Measurements from ENCODE around the gene PRR36. TPM values are rescaled to one million over a fixed set of nuclear protein-coding genes. Genes with fewer than 3 reads are reported as not detected.
A peak's percentile ranks its signal among the peaks of the same experiment; 100 is the strongest.

Gene PRR36
- total RNA-seq, 2 experiments from 2014 or later: 0.20 TPM; not detected in 1

DNA sequence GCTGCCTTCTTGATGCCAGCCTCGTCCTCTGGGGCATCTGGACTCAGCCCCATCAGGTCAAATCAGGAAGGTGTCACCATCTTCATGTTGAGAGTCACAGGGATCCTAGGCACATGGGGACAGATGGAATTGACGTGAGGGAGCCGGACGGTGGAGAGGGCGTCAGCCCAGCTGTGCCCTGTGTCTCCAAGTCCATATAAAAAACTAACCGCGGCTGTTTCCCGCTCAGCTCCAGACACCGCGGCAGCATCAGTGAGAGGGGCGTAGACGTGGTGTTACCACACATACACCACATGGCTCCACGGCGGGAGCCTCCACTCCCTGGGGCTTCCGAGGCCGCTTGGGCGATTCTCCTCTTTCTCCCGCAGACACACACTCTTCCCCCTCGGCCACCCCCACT, 5.6 kb upstream of the PRR36 start:
- CTCF ChIA-PET: interaction anchor here (1.4 kb wide), 1 partner anchor 11 kb away, joined by 5 read pairs; no protein-coding TSS in a partner anchor
- TF ChIP-seq, protein P1, sequence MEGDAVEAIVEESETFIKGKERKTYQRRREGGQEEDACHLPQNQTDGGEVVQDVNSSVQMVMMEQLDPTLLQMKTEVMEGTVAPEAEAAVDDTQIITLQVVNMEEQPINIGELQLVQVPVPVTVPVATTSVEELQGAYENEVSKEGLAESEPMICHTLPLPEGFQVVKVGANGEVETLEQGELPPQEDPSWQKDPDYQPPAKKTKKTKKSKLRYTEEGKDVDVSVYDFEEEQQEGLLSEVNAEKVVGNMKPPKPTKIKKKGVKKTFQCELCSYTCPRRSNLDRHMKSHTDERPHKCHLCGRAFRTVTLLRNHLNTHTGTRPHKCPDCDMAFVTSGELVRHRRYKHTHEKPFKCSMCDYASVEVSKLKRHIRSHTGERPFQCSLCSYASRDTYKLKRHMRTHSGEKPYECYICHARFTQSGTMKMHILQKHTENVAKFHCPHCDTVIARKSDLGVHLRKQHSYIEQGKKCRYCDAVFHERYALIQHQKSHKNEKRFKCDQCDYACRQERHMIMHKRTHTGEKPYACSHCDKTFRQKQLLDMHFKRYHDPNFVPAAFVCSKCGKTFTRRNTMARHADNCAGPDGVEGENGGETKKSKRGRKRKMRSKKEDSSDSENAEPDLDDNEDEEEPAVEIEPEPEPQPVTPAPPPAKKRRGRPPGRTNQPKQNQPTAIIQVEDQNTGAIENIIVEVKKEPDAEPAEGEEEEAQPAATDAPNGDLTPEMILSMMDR (IDR thresholded peaks at IDR 0.05): no peak
- intact Hi-C loops (cut with micrococcal nuclease): no loop called here
- ATAC-seq (no peak), DNase-seq (peak; percentile 21)
- no peaks in the 10 kb centered on the region for H3K27me3 Mint-ChIP-seq
- no peaks in the 10 kb centered on the region for H3K36me3 Mint-ChIP-seq (ENCODE audit: low read depth)
- H3K4me3 Mint-ChIP-seq: no peak overlapping the region
- POLR2A ChIA-PET: no interaction called here
- no peaks in the 10 kb centered on the region for H3K9me3 Mint-ChIP-seq
- peaks cover 5% of the 10 kb centered on the region for H3K4me1 Mint-ChIP-seq (ENCODE audit: low read depth)
- H3K27ac Mint-ChIP-seq: no peak overlapping the region

- POLR2A ChIA-PET: interaction anchor here (0.8 kb wide), 1 partner anchor 10 kb away, joined by 3 read pairs; no protein-coding TSS in a partner anchor
- Mint-ChIP-seq H3K4me1 (ENCODE audit: low read depth) (peaks cover 9% of the 10 kb centered on the region), H3K36me3 (ENCODE audit: low read depth) (no peaks in the 10 kb centered on the region), H3K9me3 (no peaks in the 10 kb centered on the region), H3K4me3 (no peak overlapping the region), H3K27ac (no peak overlapping the region), H3K27me3 (peaks cover 4% of the 10 kb centered on the region)
- no peak for ATAC-seq
- TF ChIP-seq, protein P1 (IDR thresholded peaks at IDR 0.05): no peak
- intact Hi-C loops (cut with micrococcal nuclease): no loop called here
- peak; percentile 29 for DNase-seq
- CTCF ChIA-PET: interaction anchor here (1.4 kb wide), 1 partner anchor 10 kb away, joined by 5 read pairs; no protein-coding TSS in a partner anchor
Measured at GRCh38 chr19:7879111-7879807, 5.1 kb upstream of the PRR36 start.

DNA sequence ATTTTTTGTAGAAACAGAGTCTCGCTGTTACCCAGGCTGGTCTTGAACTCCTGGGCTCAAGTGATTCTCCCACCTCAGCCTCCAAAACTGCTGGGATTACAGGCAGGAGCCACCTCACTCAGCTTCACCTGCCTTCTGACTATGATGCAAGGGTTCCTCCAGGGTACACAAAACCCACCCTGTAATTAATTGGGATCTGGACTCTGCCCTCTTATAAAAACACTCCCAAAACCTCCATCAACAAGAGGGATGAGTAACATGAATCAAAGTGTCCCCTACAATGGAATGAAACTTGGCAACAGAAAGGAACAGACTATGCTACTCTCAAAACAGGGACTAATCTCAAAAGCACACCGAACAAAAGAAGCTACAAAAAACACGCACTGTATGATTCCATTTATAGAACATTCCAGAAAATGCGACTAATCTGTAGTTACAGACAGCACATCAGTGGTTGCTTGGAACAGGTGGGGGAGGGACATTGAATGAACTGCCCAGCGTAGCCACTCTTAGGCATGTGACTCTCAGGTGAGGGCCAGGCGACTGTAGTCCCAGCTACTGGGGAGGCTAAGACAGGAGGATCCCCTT, 3.2 kb upstream of the PRR36 start:
- intact Hi-C loops (cut with micrococcal nuclease): no loop called here
- Mint-ChIP-seq H3K36me3 (ENCODE audit: low read depth) (no peaks in the 10 kb centered on the region), H3K4me1 (ENCODE audit: low read depth) (peaks cover 9% of the 10 kb centered on the region), H3K27ac (no peak overlapping the region), H3K27me3 (peaks cover 13% of the 10 kb centered on the region), H3K4me3 (no peak overlapping the region), H3K9me3 (no peaks in the 10 kb centered on the region)
- ChIA-PET CTCF (interaction anchor here (1.1 to 1.7 kb wide), 2 partner anchors 27 to 196 kb away, joined by 3 to 4 read pairs; partner anchors contain the start of genes MAP2K7 and TRAPPC5), POLR2A (interaction anchor here (1.0 to 1.2 kb wide), 2 partner anchors 11 to 24 kb away, joined by 3 read pairs; partner anchors contain the start of gene LRRC8E)
- TF ChIP-seq, protein P1 (IDR thresholded peaks at IDR 0.05): no peak
- DNase-seq (no peak), ATAC-seq (no peak)

GRCh38 chr19:7874897-7875273, 695 bp upstream of the PRR36 start:
- no peak for DNase-seq
- Mint-ChIP-seq H3K27me3 (peaks cover 25% of the 10 kb centered on the region), H3K4me3 (peak overlapping the region; percentile 50), H3K27ac (no peak overlapping the region), H3K9me3 (no peaks in the 10 kb centered on the region), H3K36me3 (ENCODE audit: low read depth) (no peaks in the 10 kb centered on the region), H3K4me1 (ENCODE audit: low read depth) (peaks cover 28% of the 10 kb centered on the region)
- ChIA-PET POLR2A (interaction anchor here (1.0 kb wide), 1 partner anchor 10 kb away, joined by 3 read pairs; no protein-coding TSS in a partner anchor), CTCF (no interaction called here)
- no peak for ATAC-seq
- TF ChIP-seq, protein P1 (IDR thresholded peaks at IDR 0.05): no peak
- intact Hi-C loops (cut with micrococcal nuclease): no loop called here
